ENCODE data around the gene CSNK2A1. TPM values are rescaled to one million over a fixed set of nuclear protein-coding genes. Genes with fewer than 3 reads are reported as not detected.

CSNK2A1 gene
- total RNA-seq, 1 experiment from 2014 or later: 200 TPM

- no peaks in the 10 kb centered on the region for H3K27me3 ChIP-seq
- H3K36me3 ChIP-seq: peaks cover 34% of the 10 kb centered on the region
- peaks cover 11% of the 10 kb centered on the region for H3K4me1 ChIP-seq
- no peak overlapping the region for H3K27ac ChIP-seq
- DNase-seq: peak in 1 of 2 experiments; percentile 28
- H3K4me3 ChIP-seq: no peak overlapping the region
- no peaks in the 10 kb centered on the region for H3K9me3 ChIP-seq (replicated peaks)
Measured at GRCh38 chr20:433300-433975, 110.2 kb downstream of the CSNK2A1 start.

- Histone ChIP-seq H3K4me3 (no peak overlapping the region), H3K27me3 (no peaks in the 10 kb centered on the region), H3K4me1 (peaks cover 6% of the 10 kb centered on the region; the same call in 1 of the 2 replicates), H3K36me3 (peaks cover 34% of the 10 kb centered on the region), H3K9me3 (replicated peaks) (no peaks in the 10 kb centered on the region), H3K27ac (no peak overlapping the region)
- no peak for DNase-seq
Measured at GRCh38 chr20:432677-433299, 110.8 kb downstream of the CSNK2A1 start.

- DNase-seq: no peak
- no peaks in the 10 kb centered on the region for H3K27me3 ChIP-seq
- no peaks in the 10 kb centered on the region for H3K9me3 ChIP-seq (replicated peaks)
- no peak overlapping the region for H3K4me3 ChIP-seq
- H3K4me1 ChIP-seq: no peaks in the 10 kb centered on the region
- peaks cover 28% of the 10 kb centered on the region for H3K36me3 ChIP-seq
- H3K27ac ChIP-seq: no peak overlapping the region
Measured at GRCh38 chr20:432208-432607, 111.4 kb downstream of the CSNK2A1 start.

GRCh38 chr20:431012-431904 lies 112.3 kb downstream of the CSNK2A1 start:
- Histone ChIP-seq H3K27ac (no peak overlapping the region), H3K4me3 (no peak overlapping the region), H3K36me3 (peaks cover 21% of the 10 kb centered on the region), H3K4me1 (no peaks in the 10 kb centered on the region), H3K27me3 (no peaks in the 10 kb centered on the region), H3K9me3 (replicated peaks) (no peaks in the 10 kb centered on the region)
- DNase-seq: peak; percentile 40 to 54

- DNase-seq: no peak
- Histone ChIP-seq H3K4me1 (no peaks in the 10 kb centered on the region), H3K27me3 (no peaks in the 10 kb centered on the region), H3K9me3 (replicated peaks) (no peaks in the 10 kb centered on the region), H3K27ac (no peak overlapping the region), H3K36me3 (peaks cover 12% of the 10 kb centered on the region), H3K4me3 (no peak overlapping the region)
Measured at GRCh38 chr20:430091-430999, 113.2 kb downstream of the CSNK2A1 start.

- Histone ChIP-seq H3K4me1 (no peaks in the 10 kb centered on the region), H3K9me3 (replicated peaks) (no peaks in the 10 kb centered on the region), H3K27ac (no peak overlapping the region), H3K27me3 (no peaks in the 10 kb centered on the region), H3K36me3 (peaks cover 10% of the 10 kb centered on the region), H3K4me3 (no peak overlapping the region)
- DNase-seq: no peak
Measured at GRCh38 chr20:428658-429200, 114.9 kb downstream of the CSNK2A1 start.

- DNase-seq: no peak
- Histone ChIP-seq H3K4me3 (no peak overlapping the region), H3K27ac (no peak overlapping the region), H3K4me1 (no peaks in the 10 kb centered on the region), H3K27me3 (no peaks in the 10 kb centered on the region), H3K9me3 (replicated peaks) (no peaks in the 10 kb centered on the region), H3K36me3 (peaks cover 10% of the 10 kb centered on the region)
Measured at GRCh38 chr20:427849-428657, 115.5 kb downstream of the CSNK2A1 start.

- no peak overlapping the region for H3K4me3 ChIP-seq
- H3K36me3 ChIP-seq: peaks cover 10% of the 10 kb centered on the region
- no peak overlapping the region for H3K27ac ChIP-seq
- no peak for DNase-seq
- no peaks in the 10 kb centered on the region for H3K27me3 ChIP-seq
- no peaks in the 10 kb centered on the region for H3K4me1 ChIP-seq
- no peaks in the 10 kb centered on the region for H3K9me3 ChIP-seq (replicated peaks)
Measured at GRCh38 chr20:427401-427800, 116.2 kb downstream of the CSNK2A1 start.

GRCh38 chr20:426566-426965 lies 117.0 kb downstream of the CSNK2A1 start:
- Histone ChIP-seq H3K4me1 (no peaks in the 10 kb centered on the region), H3K4me3 (no peak overlapping the region), H3K9me3 (replicated peaks) (no peaks in the 10 kb centered on the region), H3K27me3 (no peaks in the 10 kb centered on the region), H3K36me3 (peaks cover 10% of the 10 kb centered on the region), H3K27ac (no peak overlapping the region)
- DNase-seq: no peak

Other genes starting within 250 kb of the CSNK2A1 start
- 44.8 and 46.5 TPM in 2 replicates for gene ZCCHC3, start 246.2 kb downstream of the CSNK2A1 start, total RNA-seq (2014; rRNA removed; shearing (Covaris generic))
- 12.7 TPM in 2 replicates for gene SOX12, start 218.2 kb downstream of the CSNK2A1 start, total RNA-seq (2014; rRNA removed; shearing (Covaris generic))
- 13.2 and 14.9 TPM in 2 replicates for gene NRSN2, start 196.7 kb downstream of the CSNK2A1 start, total RNA-seq (2014; rRNA removed; shearing (Covaris generic))
- gene TRIB3, start 163.0 kb downstream of the CSNK2A1 start, total RNA-seq (2014; rRNA removed; shearing (Covaris generic)): 11.3 and 12.4 TPM in 2 replicates
- gene RBCK1, start 135.5 kb downstream of the CSNK2A1 start, total RNA-seq (2014; rRNA removed; shearing (Covaris generic)): 26.1 and 28.5 TPM in 2 replicates
- 31.8 and 33.0 TPM in 2 replicates for gene TBC1D20, start 81.3 kb downstream of the CSNK2A1 start, total RNA-seq (2014; rRNA removed; shearing (Covaris generic))
- not detected in 2 replicates for gene TCF15, start 66.5 kb upstream of the CSNK2A1 start, total RNA-seq (2014; rRNA removed; shearing (Covaris generic))
- gene SRXN1, start 109.4 kb upstream of the CSNK2A1 start, total RNA-seq (2014; rRNA removed; shearing (Covaris generic)): 6.7 and 7.0 TPM in 2 replicates
- gene SCRT2, start 132.0 kb upstream of the CSNK2A1 start, total RNA-seq (2014; rRNA removed; shearing (Covaris generic)): not detected in 2 replicates
- gene SLC52A3, start 224.7 kb upstream of the CSNK2A1 start, total RNA-seq (2014; rRNA removed; shearing (Covaris generic)): 0.03 TPM in 1 of 2 replicates, not detected in the other